HG02571 (cell line): Measurements from ENCODE around the gene PLPP2.

Experiments used
- ATAC-seq: cut with Tn5 transposase; IDR thresholded peaks from one replicate; pipeline ENCODE4 v1.9.1; 2021; ENCODE audit warnings: mild to moderate bottlenecking, moderate library complexity; ENCODE audit not compliant: unreplicated experiment

PLPP2 gene

GRCh38 chr19:317710-318508 is 26.7 kb upstream of the PLPP2 start:
- ATAC-seq: no peak

- no peak for ATAC-seq
Observed at GRCh38 chr19:315811-316210, 24.6 kb upstream of the PLPP2 start.

GRCh38 chr19:313988-314815 is 23.0 kb upstream of the PLPP2 start:
- no peak for ATAC-seq

- no peak for ATAC-seq
Observed at GRCh38 chr19:313169-313987, 22.2 kb upstream of the PLPP2 start.

- no peak for ATAC-seq
Observed at GRCh38 chr19:311813-312261, 20.6 kb upstream of the PLPP2 start.

GRCh38 chr19:310781-311496 is 19.7 kb upstream of the PLPP2 start:
- no peak for ATAC-seq

- ATAC-seq: no peak
Observed at GRCh38 chr19:310141-310651, 19.0 kb upstream of the PLPP2 start.

- ATAC-seq: no peak
Observed at GRCh38 chr19:309206-309565, 18.0 kb upstream of the PLPP2 start.

- ATAC-seq: no peak
Observed at GRCh38 chr19:308471-309205, 17.4 kb upstream of the PLPP2 start.

- no peak for ATAC-seq
Observed at GRCh38 chr19:307793-308420, 16.7 kb upstream of the PLPP2 start.

GRCh38 chr19:307111-307531 is 15.9 kb upstream of the PLPP2 start:
- no peak for ATAC-seq

- ATAC-seq: no peak
Observed at GRCh38 chr19:306151-306900, 15.1 kb upstream of the PLPP2 start.

- no peak for ATAC-seq
Observed at GRCh38 chr19:305240-306150, 14.3 kb upstream of the PLPP2 start.

- ATAC-seq: no peak
Observed at GRCh38 chr19:296476-297225, 5.4 kb upstream of the PLPP2 start.

GRCh38 chr19:295687-296370 is 4.6 kb upstream of the PLPP2 start:
- no peak for ATAC-seq
